ENCODE measurements around the gene ERVFRD-1. TPM values are rescaled to one million over a fixed set of nuclear protein-coding genes. Genes with fewer than 3 reads are reported as not detected.

Gene ERVFRD-1
- total and polyA plus RNA-seq, 2 of the 13 experiments (the other 11 are each of a cell fraction or from before 2014, with no cell fraction given) = not detected

DNA sequence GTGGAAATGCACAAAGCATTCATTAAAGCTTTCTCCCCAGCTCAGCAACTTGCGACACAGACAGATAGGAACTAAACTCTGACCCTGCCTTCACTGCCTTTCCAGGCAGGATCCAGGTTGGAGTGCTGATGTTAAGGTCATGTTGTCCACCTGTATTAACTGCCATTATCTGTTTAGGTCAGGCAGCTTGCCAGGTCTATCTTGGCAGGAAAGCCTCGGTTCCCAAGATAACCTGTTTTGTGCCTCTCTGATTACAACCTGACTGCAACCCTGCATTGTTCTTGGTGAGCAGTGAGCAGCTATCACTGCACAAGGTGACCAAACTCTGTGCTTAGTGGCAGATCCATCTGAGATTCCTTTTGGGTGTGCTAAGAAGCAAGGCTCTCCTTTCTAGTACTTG, 44.2 kb downstream of the ERVFRD-1 start (continued):
- TF ChIP-seq, protein P1, sequence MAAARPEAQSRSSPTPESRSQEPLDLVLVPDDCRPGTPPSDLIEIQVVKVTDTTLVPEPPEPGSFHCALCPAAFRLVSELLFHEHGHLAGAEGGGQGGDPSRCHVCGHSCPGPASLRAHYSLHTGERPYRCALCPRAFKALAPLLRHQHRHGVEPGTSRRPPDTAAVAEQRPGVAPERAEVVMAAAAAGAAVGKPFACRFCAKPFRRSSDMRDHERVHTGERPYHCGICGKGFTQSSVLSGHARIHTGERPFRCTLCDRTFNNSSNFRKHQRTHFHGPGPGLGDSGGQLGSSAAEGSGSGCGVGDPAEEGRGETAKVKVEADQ (CRISPR knock-in tag; IDR thresholded peaks at IDR 0.05; ENCODE audit: borderline replicate concordance) = 0 out of 2 replicates have a peak, but pooled peaks have one; percentile 24
- TF ChIP-seq ZNF331 (CRISPR knock-in tag; IDR thresholded peaks at IDR 0.05) (peak; percentile 75; the same call in 1 of the 2 replicates), SMAD1 (CRISPR knock-in tag; IDR thresholded peaks at IDR 0.05; ENCODE audit: borderline replicate concordance, low read depth) (no peak), ZKSCAN1 (IDR thresholded peaks at IDR 0.05; ENCODE audit: low read length) (no peak), ZNF30 (CRISPR knock-in tag; IDR thresholded peaks at IDR 0.05) (no peak), ZNF614 (CRISPR knock-in tag; IDR thresholded peaks at IDR 0.05; ENCODE audit: borderline replicate concordance) (peak; percentile 25; the same call in 1 of the 2 replicates), ETV5 (CRISPR knock-in tag; IDR thresholded peaks at IDR 0.05; ENCODE audit: borderline replicate concordance) (peak; percentile 41; the same call in 1 of the 2 replicates), ZNF746 (CRISPR knock-in tag; IDR thresholded peaks at IDR 0.05) (no peak), NR2C2 (CRISPR knock-in tag; IDR thresholded peaks at IDR 0.05; ENCODE audit: borderline replicate concordance) (0 out of 2 replicates have a peak, but pooled peaks have one; percentile 11), SOX6 (IDR thresholded peaks at IDR 0.05) (no peak), SOX6 (CRISPR knock-in tag; IDR thresholded peaks at IDR 0.05) (peak; percentile 78), ZNF775 (CRISPR knock-in tag; IDR thresholded peaks at IDR 0.05; ENCODE audit: borderline replicate concordance) (no peak), RARA (CRISPR knock-in tag; IDR thresholded peaks at IDR 0.05) (0 out of 2 replicates have a peak, but pooled peaks have one; percentile 9), ESRRA (CRISPR knock-in tag; IDR thresholded peaks at IDR 0.05; ENCODE audit: low read depth) (no peak), ZNF772 (CRISPR knock-in tag; IDR thresholded peaks at IDR 0.05) (0 out of 2 replicates have a peak, but pooled peaks have one; percentile 2), ZNF292 (CRISPR knock-in tag; IDR thresholded peaks at IDR 0.05; ENCODE audit: borderline replicate concordance, low read depth) (peak; percentile 65), TEAD3 (CRISPR knock-in tag; optimal IDR thresholded peaks at IDR 0.05; ENCODE audit: borderline replicate concordance) (no peak), ZNF12 (CRISPR knock-in tag; IDR thresholded peaks at IDR 0.05) (peak; percentile 14; the same call in 1 of the 2 replicates), SIX1 (CRISPR knock-in tag; IDR thresholded peaks at IDR 0.05; ENCODE audit: borderline replicate concordance) (peak; percentile 36; the same call in 1 of the 2 replicates)
- TF ChIP-seq, protein P2, sequence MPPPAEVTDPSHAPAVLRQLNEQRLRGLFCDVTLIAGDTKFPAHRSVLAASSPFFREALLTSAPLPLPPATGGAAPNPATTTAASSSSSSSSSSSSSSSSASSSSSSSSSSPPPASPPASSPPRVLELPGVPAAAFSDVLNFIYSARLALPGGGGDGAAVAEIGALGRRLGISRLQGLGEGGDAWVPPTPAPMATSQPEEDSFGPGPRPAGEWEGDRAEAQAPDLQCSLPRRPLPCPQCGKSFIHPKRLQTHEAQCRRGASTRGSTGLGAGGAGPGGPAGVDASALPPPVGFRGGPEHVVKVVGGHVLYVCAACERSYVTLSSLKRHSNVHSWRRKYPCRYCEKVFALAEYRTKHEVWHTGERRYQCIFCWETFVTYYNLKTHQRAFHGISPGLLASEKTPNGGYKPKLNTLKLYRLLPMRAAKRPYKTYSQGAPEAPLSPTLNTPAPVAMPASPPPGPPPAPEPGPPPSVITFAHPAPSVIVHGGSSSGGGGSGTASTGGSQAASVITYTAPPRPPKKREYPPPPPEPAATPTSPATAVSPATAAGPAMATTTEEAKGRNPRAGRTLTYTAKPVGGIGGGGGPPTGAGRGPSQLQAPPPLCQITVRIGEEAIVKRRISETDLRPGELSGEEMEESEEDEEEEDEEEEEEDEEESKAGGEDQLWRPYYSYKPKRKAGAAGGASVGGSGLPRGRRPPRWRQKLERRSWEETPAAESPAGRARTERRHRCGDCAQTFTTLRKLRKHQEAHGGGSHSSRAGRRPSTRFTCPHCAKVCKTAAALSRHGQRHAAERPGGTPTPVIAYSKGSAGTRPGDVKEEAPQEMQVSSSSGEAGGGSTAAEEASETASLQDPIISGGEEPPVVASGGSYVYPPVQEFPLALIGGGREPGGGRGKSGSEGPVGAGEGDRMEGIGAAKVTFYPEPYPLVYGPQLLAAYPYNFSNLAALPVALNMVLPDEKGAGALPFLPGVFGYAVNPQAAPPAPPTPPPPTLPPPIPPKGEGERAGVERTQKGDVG (CRISPR knock-in tag; IDR thresholded peaks at IDR 0.05; ENCODE audit: borderline replicate concordance) = peak; percentile 90; the same call in 1 of the 2 replicates
- TF ChIP-seq, protein P3, sequence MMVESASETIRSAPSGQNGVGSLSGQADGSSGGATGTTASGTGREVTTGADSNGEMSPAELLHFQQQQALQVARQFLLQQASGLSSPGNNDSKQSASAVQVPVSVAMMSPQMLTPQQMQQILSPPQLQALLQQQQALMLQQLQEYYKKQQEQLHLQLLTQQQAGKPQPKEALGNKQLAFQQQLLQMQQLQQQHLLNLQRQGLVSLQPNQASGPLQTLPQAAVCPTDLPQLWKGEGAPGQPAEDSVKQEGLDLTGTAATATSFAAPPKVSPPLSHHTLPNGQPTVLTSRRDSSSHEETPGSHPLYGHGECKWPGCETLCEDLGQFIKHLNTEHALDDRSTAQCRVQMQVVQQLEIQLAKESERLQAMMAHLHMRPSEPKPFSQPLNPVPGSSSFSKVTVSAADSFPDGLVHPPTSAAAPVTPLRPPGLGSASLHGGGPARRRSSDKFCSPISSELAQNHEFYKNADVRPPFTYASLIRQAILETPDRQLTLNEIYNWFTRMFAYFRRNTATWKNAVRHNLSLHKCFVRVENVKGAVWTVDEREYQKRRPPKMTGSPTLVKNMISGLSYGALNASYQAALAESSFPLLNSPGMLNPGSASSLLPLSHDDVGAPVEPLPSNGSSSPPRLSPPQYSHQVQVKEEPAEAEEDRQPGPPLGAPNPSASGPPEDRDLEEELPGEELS (CRISPR knock-in tag; IDR thresholded peaks at IDR 0.05) = no peak; the same call in 1 of the 2 replicates
- TF ChIP-seq, protein P4, sequence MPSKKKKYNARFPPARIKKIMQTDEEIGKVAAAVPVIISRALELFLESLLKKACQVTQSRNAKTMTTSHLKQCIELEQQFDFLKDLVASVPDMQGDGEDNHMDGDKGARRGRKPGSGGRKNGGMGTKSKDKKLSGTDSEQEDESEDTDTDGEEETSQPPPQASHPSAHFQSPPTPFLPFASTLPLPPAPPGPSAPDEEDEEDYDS (CRISPR knock-in tag; IDR thresholded peaks at IDR 0.05) = no peak
- TF ChIP-seq, protein P5, sequence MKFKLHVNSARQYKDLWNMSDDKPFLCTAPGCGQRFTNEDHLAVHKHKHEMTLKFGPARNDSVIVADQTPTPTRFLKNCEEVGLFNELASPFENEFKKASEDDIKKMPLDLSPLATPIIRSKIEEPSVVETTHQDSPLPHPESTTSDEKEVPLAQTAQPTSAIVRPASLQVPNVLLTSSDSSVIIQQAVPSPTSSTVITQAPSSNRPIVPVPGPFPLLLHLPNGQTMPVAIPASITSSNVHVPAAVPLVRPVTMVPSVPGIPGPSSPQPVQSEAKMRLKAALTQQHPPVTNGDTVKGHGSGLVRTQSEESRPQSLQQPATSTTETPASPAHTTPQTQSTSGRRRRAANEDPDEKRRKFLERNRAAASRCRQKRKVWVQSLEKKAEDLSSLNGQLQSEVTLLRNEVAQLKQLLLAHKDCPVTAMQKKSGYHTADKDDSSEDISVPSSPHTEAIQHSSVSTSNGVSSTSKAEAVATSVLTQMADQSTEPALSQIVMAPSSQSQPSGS (CRISPR knock-in tag; IDR thresholded peaks at IDR 0.05) = no peak

All from HepG2 (cell line).